ENCODE measurements around the gene PCDHB5. TPM values are rescaled to one million over a fixed set of nuclear protein-coding genes. Genes with fewer than 3 reads are reported as not detected.
"Not testable (repeated sequence)": the region's sequence is repeated elsewhere in the genome, so short reads cannot be mapped to it uniquely, and the experiment has no call there.

The PCDHB5 gene
- total and polyA plus RNA-seq, 2 of the 4 experiments (the other 2 are of a cell fraction), result 0.18 to 0.32 TPM

DNA sequence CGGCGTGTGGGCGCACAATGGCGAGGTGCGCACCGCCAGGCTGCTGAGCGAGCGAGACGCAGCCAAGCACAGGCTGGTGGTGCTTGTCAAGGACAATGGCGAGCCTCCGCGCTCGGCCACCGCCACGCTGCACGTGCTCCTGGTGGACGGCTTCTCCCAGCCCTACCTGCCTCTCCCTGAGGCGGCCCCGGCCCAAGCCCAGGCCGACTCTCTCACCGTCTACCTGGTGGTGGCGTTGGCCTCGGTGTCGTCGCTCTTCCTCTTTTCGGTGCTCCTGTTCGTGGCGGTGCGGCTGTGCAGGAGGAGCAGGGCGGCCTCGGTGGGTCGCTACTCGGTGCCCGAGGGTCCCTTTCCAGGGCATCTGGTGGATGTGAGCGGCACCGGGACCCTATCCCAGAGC lies 17.1 kb downstream of the PCDHB5 start:
- H4K20me1 ChIP-seq (ENCODE audit: insufficient read depth, low read length); in situ Hi-C loops (cut with MboI; ENCODE audit: low sequenced_read_pairs); H2BK5ac ChIP-seq (ENCODE audit: low read depth, low read length, poor library complexity, severe bottlenecking); H4K8ac ChIP-seq (ENCODE audit: low read depth in 2 of 2, low read length in 2 of 2); H2AFZ ChIP-seq (replicated peaks; ENCODE audit: low read length, poor library complexity); DNase-seq; intact Hi-C loops (cut with micrococcal nuclease); H3K9ac ChIP-seq (ENCODE audit: low read depth, low read length); H4K5ac ChIP-seq (ENCODE audit: low read depth, low read length); H3K79me1 ChIP-seq (ENCODE audit: low read depth in 1 of 2, low read length in 2 of 2); H3K4me2 ChIP-seq (ENCODE audit: low read depth, low read length); H4K91ac ChIP-seq (ENCODE audit: insufficient read depth, low read depth, low read length); CTCF ChIA-PET; H3K18ac ChIP-seq (ENCODE audit: low read depth, low read length); dilution Hi-C loops (cut with HindIII; ENCODE audit: low sequenced_read_pairs, unreplicated experiment); H3K23ac ChIP-seq (ENCODE audit: low read depth, low read length); H2AK9ac ChIP-seq (replicated peaks; ENCODE audit: low read depth, low read length, poor library complexity); H3K14ac ChIP-seq (replicated peaks; ENCODE audit: low read depth, low read length); H2AK5ac ChIP-seq (ENCODE audit: low read depth, low read length); H2BK120ac ChIP-seq (ENCODE audit: low read depth, low read length); H3K4ac ChIP-seq (ENCODE audit: low read depth, low read length); H3K27ac ChIP-seq (ENCODE audit: insufficient read depth, low read length); H3K56ac ChIP-seq (ENCODE audit: extremely low read depth, insufficient read depth, low read length); H3K4me1 ChIP-seq (ENCODE audit: control insufficient read depth, insufficient read depth, low read length); H2BK20ac ChIP-seq (ENCODE audit: low read depth, low read length); H3K27me3 ChIP-seq (ENCODE audit: control insufficient read depth, insufficient read depth, low read length); BruUV-seq (replicated peaks); H2BK15ac ChIP-seq (ENCODE audit: low read depth, low read length); POLR2A ChIA-PET (ENCODE audit: unreplicated experiment); H3K9me1 ChIP-seq (ENCODE audit: insufficient read depth, low read length); ATAC-seq (ENCODE audit: low read depth); H3K4me3 ChIP-seq (ENCODE audit: insufficient read depth, low read depth, low read length); H3K36me3 ChIP-seq (ENCODE audit: control insufficient read depth, insufficient read depth, low read length): not testable (repeated sequence)
- peaks cover 19% of the 10 kb centered on the region; the same call in 1 of the 2 replicates for H3K9me3 ChIP-seq (ENCODE audit: control insufficient read depth, insufficient read depth, low read length)
- no CpG with 5 or more reads among the region's 36 CpGs for WGBS, 2 experiments (ENCODE audit: extremely low coverage in 2 of 2, insufficient read length in 1 of 2)
